GM12801 (cell line): ENCODE measurements around the gene OOSP4B.

Experiments used
- TF ChIP-seq, protein P1 (sequence below): IDR thresholded peaks from one replicate; pipeline ENCODE4 v1.5.1; 2011; ENCODE audit warnings: control low read depth; ENCODE audit not compliant: insufficient read length; ENCODE audit errors: extremely low read depth

The OOSP4B gene

DNA sequence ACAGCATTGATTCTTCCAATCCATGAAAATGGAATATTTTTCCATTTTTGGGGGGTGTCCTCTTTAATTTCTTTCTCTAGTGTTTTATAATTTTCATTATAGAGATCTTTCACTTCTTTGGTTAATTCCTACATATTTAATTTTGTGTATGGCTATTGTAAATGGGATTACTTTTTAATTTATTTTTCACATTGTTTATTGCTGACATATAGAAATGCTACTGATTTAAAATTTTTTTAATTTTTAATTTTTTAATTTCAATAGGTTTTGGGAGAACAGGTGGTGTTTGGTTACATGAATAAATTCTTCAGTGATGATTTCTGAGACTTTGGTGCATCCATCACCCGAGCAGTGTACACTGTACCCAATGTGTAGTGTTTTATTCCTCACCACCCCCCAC lies 26.6 kb upstream of the OOSP4B start:
- TF ChIP-seq, protein P1, sequence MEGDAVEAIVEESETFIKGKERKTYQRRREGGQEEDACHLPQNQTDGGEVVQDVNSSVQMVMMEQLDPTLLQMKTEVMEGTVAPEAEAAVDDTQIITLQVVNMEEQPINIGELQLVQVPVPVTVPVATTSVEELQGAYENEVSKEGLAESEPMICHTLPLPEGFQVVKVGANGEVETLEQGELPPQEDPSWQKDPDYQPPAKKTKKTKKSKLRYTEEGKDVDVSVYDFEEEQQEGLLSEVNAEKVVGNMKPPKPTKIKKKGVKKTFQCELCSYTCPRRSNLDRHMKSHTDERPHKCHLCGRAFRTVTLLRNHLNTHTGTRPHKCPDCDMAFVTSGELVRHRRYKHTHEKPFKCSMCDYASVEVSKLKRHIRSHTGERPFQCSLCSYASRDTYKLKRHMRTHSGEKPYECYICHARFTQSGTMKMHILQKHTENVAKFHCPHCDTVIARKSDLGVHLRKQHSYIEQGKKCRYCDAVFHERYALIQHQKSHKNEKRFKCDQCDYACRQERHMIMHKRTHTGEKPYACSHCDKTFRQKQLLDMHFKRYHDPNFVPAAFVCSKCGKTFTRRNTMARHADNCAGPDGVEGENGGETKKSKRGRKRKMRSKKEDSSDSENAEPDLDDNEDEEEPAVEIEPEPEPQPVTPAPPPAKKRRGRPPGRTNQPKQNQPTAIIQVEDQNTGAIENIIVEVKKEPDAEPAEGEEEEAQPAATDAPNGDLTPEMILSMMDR = no peak

DNA sequence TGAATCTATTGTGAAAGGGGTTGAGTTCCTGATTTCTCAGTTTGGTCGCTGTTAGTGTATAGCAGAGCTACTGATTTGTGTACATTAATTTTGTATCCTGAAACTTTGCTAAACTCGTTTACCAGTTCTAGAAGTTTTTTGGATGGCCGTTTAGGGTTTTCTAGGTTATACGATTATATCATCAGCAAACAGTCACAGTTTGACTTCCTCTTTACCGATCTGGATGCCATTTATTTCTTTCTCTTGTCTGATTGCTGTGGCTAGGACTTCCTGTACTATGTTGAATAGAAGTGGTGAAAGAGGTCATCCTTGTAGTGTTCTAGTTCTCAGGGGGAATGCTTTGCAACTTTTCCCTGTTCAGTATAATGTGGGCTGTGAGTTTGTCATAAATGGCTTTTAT lies 24.6 kb upstream of the OOSP4B start:
- TF ChIP-seq, protein P1 = no peak

DNA sequence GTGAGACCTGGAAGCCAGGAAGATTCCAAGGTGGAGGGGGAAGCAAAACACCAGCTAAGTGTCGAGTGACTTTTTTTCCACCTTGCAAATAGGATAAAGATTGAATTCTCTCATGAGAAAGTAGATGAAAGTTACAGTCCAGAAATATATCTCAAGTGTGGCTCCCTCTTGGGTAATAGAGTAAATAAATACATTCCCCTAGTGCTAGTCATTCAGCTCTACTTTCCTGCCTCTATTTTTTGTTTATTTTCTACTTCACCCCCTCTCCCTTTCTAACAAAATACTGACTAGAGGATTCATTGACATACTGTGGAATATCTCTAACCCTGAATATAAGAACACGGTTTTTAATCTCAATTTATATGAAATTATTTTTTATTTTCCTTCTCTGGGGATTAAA lies 19.2 kb upstream of the OOSP4B start:
- TF ChIP-seq, protein P1 = no peak

DNA sequence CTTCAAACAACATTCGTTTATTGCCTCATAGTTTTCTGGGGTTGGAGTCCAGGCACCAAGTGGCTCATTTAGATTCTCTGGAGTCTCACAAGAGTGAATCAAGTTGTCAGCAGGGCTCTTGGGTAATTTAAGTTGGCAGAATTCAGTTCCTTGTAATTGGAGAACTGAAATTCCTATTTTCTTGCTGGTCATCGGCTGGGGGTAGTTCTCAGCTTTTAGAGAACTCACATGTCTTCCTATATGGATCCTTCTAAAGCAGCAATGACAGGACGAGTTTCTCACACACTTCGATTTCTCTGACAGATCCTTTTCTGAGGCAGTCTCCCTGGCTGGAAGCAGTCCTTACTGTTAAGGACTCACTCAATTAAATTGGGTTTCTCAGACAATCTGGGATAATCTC lies 17.3 kb upstream of the OOSP4B start:
- TF ChIP-seq, protein P1 = no peak

DNA sequence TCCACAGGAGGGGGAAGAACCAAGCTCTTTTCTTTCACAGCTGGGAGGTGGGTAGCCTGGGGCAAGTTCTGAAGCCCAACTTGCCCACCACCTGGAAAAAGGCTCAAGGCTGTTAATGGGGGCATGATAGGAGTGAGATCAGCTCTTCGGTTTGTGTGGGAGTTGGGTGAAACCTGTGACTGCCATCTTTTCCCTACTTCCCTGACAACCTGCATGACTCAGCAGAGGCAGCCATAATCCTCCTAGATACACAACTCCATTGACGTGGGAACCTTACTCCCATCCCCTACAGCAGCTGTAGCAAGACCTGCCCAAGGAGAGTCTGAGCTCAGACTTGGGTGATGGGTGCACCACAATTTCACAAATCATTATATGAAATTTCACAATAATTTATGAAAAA lies 13.3 kb upstream of the OOSP4B start:
- TF ChIP-seq, protein P1 = no peak

DNA sequence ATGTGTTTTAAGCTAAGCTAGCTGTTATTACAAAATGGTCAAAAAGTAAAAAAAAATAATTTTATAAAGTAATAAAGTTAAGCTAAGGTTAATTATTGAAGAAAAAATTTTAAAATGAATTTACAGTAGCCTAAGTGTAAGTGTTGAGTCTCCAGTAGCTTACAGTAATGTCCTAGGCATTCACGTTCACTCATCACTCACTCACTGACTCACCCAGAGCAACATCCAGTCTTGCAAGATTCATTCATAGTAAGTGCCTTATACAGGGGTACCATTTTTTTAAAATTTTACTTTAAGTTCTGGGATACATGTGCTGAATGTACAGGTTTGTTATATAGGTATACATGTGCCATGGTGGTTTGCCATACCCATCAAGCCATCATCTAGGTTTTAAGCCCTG lies 11.6 kb upstream of the OOSP4B start:
- TF ChIP-seq, protein P1 = no peak

DNA sequence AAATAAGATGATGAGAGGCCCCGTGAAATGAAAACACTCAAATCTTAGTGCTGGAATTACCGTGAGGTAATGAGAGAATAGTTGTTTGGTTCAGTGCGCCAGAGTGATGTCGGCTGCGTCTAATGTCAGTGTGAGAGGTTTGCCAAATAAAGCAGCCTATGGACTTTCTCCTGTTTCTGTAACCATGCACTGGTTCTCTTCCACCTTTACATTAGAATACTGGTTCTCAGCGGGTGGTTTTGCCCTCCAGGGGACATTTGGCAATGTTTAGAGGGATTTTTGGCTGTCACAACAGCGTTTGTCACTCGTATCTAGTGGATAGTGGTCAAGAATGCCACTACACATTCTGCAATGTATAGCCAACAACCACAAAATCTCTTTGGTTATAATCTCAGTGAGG lies 1.1 kb downstream of the OOSP4B start:
- TF ChIP-seq, protein P1 = no peak
